ENCODE measurements around the gene CAPN12. TPM values are rescaled to one million over a fixed set of nuclear protein-coding genes. Genes with fewer than 3 reads are reported as not detected.

The CAPN12 gene
- polyA plus RNA-seq, 1 experiment: 0.75 TPM

DNA sequence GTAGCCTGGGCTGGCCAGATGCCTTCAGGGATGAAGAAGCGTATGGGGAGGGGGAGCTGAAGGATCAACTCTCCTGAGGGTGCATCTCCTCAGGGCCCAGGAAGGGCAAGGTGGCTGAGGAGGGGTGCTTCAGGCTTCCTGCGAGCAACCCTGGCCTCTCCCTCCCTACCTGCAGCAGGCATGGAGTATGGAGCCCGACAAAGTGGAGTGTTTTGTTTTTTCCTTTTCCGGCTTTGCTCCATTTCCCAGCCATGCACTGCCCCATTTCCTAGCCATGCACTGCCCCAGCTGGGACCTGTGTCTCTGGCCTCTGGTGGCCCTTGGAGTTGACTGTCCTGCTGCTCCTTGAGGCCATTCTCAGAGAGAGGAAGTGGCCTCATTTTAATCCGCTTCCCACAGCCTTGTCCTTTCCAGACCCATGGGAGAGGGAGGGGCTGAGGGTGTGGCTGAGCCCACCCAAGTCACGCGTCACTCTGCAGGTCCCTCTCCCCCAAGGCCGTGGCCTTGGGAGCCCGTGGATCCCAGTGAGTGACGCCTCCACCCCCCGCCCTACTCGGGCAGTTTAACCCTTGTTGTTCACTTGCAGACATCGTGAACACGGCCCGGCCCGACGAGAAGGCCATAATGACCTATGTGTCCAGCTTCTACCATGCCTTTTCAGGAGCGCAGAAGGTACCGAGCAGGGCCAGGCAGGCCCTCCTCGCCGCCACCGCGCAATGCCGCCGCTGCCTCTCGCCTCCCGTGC lies 34.4 kb downstream of the CAPN12 start:
- Histone ChIP-seq H3K4me3 (ENCODE audit: low read depth, low read length) (no peak overlapping the region), H3K27me3 (ENCODE audit: control insufficient read depth, insufficient read depth, low read length) (no peaks in the 10 kb centered on the region), H3K36me3 (ENCODE audit: control insufficient read depth, insufficient read depth, low read length) (peaks cover 84% of the 10 kb centered on the region)
- POLR2A ChIA-PET: no interaction called here
- CTCF ChIA-PET: interaction anchor here (1.1 to 1.7 kb wide), 3 partner anchors 72 to 75 kb away, joined by 3 to 4 read pairs (median 3); no protein-coding TSS in a partner anchor
- DNase-seq (ENCODE audit: low read depth): no peak
- TF ChIP-seq, protein P1, sequence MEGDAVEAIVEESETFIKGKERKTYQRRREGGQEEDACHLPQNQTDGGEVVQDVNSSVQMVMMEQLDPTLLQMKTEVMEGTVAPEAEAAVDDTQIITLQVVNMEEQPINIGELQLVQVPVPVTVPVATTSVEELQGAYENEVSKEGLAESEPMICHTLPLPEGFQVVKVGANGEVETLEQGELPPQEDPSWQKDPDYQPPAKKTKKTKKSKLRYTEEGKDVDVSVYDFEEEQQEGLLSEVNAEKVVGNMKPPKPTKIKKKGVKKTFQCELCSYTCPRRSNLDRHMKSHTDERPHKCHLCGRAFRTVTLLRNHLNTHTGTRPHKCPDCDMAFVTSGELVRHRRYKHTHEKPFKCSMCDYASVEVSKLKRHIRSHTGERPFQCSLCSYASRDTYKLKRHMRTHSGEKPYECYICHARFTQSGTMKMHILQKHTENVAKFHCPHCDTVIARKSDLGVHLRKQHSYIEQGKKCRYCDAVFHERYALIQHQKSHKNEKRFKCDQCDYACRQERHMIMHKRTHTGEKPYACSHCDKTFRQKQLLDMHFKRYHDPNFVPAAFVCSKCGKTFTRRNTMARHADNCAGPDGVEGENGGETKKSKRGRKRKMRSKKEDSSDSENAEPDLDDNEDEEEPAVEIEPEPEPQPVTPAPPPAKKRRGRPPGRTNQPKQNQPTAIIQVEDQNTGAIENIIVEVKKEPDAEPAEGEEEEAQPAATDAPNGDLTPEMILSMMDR (IDR thresholded peaks at IDR 0.05; ENCODE audit: insufficient read depth, low read depth, low read length): no peak

DNA sequence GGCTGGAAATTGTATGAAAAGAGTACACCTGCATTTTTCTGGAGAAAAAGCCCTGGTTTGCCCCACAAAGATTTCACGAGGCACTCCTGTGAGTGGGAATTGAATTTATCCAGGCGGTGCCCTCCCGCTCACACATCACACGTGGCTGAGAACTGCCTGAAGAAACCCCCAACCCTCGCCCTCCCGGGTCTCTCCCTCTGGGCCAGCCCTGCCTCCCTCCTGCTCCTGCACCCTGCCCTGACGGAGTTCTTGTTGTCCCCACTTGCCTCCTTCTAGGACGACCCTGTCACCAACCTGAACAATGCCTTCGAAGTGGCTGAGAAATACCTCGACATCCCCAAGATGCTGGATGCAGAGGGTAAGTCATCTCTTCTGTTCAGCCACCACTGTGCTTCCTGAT lies 35.2 kb downstream of the CAPN12 start:
- ChIA-PET POLR2A (no interaction called here), CTCF (interaction anchor here (1.7 kb wide), 1 partner anchor 74 kb away, joined by 4 read pairs; no protein-coding TSS in a partner anchor)
- peaks cover 85% of the 10 kb centered on the region for H3K36me3 ChIP-seq (ENCODE audit: control insufficient read depth, insufficient read depth, low read length)
- DNase-seq (ENCODE audit: low read depth): no peak
- H3K4me3 ChIP-seq (ENCODE audit: low read depth, low read length): no peak overlapping the region
- TF ChIP-seq, protein P1 (IDR thresholded peaks at IDR 0.05; ENCODE audit: insufficient read depth, low read depth, low read length): no peak
- no peaks in the 10 kb centered on the region for H3K27me3 ChIP-seq (ENCODE audit: control insufficient read depth, insufficient read depth, low read length)

DNA sequence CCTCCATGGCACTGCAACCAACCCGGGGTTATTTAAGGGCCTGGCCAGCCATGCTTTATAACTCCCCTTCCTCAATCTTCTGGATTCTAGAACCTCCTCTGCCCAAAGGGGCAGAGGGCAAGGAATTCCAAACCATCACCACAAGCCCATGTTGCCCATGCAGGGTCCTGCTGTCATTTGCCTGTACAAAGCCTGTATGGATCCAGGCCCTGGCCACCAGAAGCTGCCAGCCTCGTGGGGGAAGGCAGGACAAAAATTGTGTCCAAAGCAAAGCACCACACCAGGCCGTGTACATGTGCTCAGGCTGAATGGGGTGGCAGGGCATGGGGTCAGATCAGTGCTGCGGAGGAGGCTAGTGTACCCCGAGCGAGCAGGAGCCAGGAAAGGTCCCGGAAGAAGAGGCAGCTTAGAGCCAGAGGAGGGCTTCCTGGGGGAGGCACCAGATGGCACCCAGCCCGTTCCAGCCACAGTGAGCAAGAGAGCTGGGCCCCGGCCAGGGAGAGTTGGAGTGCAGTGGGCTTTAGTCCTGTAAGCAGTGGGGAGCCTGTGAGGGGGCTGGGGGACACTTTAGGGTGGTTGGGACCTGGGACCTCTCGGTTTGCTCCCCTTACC lies 35.8 kb downstream of the CAPN12 start:
- TF ChIP-seq, protein P1 (IDR thresholded peaks at IDR 0.05; ENCODE audit: insufficient read depth, low read depth, low read length): no peak
- peaks cover 88% of the 10 kb centered on the region for H3K36me3 ChIP-seq (ENCODE audit: control insufficient read depth, insufficient read depth, low read length)
- ChIA-PET POLR2A (no interaction called here), CTCF (no interaction called here)
- no peak for DNase-seq (ENCODE audit: low read depth)
- no peaks in the 10 kb centered on the region for H3K27me3 ChIP-seq (ENCODE audit: control insufficient read depth, insufficient read depth, low read length)
- no peak overlapping the region for H3K4me3 ChIP-seq (ENCODE audit: low read depth, low read length)

DNA sequence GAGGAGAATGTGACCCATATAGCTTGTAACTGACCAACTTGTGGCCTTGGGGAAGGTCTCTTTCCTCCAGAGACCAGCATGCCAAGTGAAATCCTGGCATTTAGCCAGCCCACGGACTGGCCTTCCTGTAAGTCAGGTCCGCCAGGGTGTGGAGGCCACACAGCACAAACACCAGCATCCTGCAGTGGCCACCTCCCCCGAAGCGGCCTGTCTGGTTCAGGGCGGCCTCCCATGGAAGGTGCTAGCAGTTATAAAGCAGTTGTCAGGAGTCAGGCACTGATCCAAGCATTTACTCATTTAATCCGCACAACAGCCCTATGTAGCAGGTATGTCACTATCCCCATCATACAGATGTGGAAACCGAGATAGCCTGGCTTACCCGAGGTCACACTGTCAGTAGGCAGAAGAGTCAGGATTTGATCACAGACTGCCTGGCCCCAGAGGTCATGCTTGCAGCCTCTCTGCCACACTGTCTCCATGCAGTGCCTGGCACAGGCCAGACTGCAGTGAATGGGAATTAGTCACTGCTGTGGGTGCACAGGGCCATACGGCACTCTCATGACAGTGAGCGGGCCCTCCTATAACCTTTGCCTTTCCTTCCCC lies 36.7 kb downstream of the CAPN12 start:
- H3K4me3 ChIP-seq (ENCODE audit: low read depth, low read length): no peak overlapping the region
- H3K27me3 ChIP-seq (ENCODE audit: control insufficient read depth, insufficient read depth, low read length): no peaks in the 10 kb centered on the region
- TF ChIP-seq, protein P1 (IDR thresholded peaks at IDR 0.05; ENCODE audit: insufficient read depth, low read depth, low read length): no peak
- CTCF ChIA-PET: interaction anchor here (0.7 kb wide), 1 partner anchor 1616 kb away, joined by 3 read pairs; no protein-coding TSS in a partner anchor
- no peak for DNase-seq (ENCODE audit: low read depth)
- peaks cover 86% of the 10 kb centered on the region for H3K36me3 ChIP-seq (ENCODE audit: control insufficient read depth, insufficient read depth, low read length)
- POLR2A ChIA-PET: interaction anchor here (0.7 kb wide), 1 partner anchor 59 kb away, joined by 3 read pairs; no protein-coding TSS in a partner anchor
